ENCODE data around the gene ABHD2.

ABHD2 gene

GRCh38 chr15:89205991-89206585 is 117.8 kb downstream of the ABHD2 start:
- H3K14ac ChIP-seq (ENCODE audit: low read length), result no peak overlapping the region
- WGBS (ENCODE audit: extremely low coverage, insufficient coverage, insufficient read length), result no CpG with 5 or more reads among the region's 14 CpGs
- H3K18ac ChIP-seq (ENCODE audit: low read length), result no peak overlapping the region
- no peaks in the 10 kb centered on the region for H3K79me1 ChIP-seq (ENCODE audit: low read length)
- H3K23ac ChIP-seq (ENCODE audit: low read length), result no peak overlapping the region
- H4K8ac ChIP-seq (ENCODE audit: low read depth, low read length), result no peak overlapping the region
- no peak overlapping the region for H2AK5ac ChIP-seq (ENCODE audit: low read length)
- H2AFZ ChIP-seq (ENCODE audit: insufficient read depth, low read length, poor library complexity), result no peak overlapping the region
- no peak overlapping the region for H2BK5ac ChIP-seq (ENCODE audit: low read depth, low read length, poor library complexity)
- no peak overlapping the region for H3K4me2 ChIP-seq (ENCODE audit: low read length)
- no peak overlapping the region for H3K4me3 ChIP-seq (ENCODE audit: low read depth, low read length)
- H3K4me1 ChIP-seq (ENCODE audit: control insufficient read depth in 1 of 2, insufficient read depth in 2 of 2, low read length in 2 of 2), result no peaks in the 10 kb centered on the region
- no peaks in the 10 kb centered on the region for H3K27me3 ChIP-seq (ENCODE audit: insufficient read depth, low read length)
- H3K9ac ChIP-seq (ENCODE audit: low read length), result no peak overlapping the region
- DNase-seq, result no peak
- no peak overlapping the region for H4K12ac ChIP-seq (ENCODE audit: low read depth, low read length)
- H3K27ac ChIP-seq (ENCODE audit: low read depth, low read length), result no peak overlapping the region
- no peaks in the 10 kb centered on the region for H3K36me3 ChIP-seq (ENCODE audit: control insufficient read depth in 1 of 2, insufficient read depth in 2 of 2, low read length in 2 of 2)
- H2BK12ac ChIP-seq (ENCODE audit: low read length), result no peak overlapping the region
- no peak overlapping the region for H2BK120ac ChIP-seq (ENCODE audit: insufficient read depth, low read length, poor library complexity)
- H4K91ac ChIP-seq (ENCODE audit: low read depth, low read length), result no peak overlapping the region
- no peaks in the 10 kb centered on the region for H3K79me2 ChIP-seq (ENCODE audit: control insufficient read depth, insufficient read depth, low read length, poor library complexity)
- no peaks in the 10 kb centered on the region for H3K9me3 ChIP-seq (ENCODE audit: insufficient read depth, low read depth, low read length)
- H3K4ac ChIP-seq (ENCODE audit: low read depth, low read length), result no peak overlapping the region

- peak; percentile 65 to 85 for DNase-seq
- H3K9me3 ChIP-seq (ENCODE audit: insufficient read depth, low read depth, low read length), result no peaks in the 10 kb centered on the region
- H4K91ac ChIP-seq (ENCODE audit: low read depth, low read length), result no peak overlapping the region
- H3K79me1 ChIP-seq (ENCODE audit: low read length), result no peaks in the 10 kb centered on the region
- H3K9ac ChIP-seq (ENCODE audit: low read length), result no peak overlapping the region
- no peak overlapping the region for H2BK120ac ChIP-seq (ENCODE audit: insufficient read depth, low read length, poor library complexity)
- H4K12ac ChIP-seq (ENCODE audit: low read depth, low read length), result no peak overlapping the region
- H3K27me3 ChIP-seq (ENCODE audit: insufficient read depth, low read length), result no peaks in the 10 kb centered on the region
- H2AFZ ChIP-seq (ENCODE audit: insufficient read depth, low read length, poor library complexity), result no peak overlapping the region
- H3K36me3 ChIP-seq (ENCODE audit: control insufficient read depth in 1 of 2, insufficient read depth in 2 of 2, low read length in 2 of 2), result no peaks in the 10 kb centered on the region
- H3K4me3 ChIP-seq (ENCODE audit: low read depth, low read length), result no peak overlapping the region
- no peak overlapping the region for H3K27ac ChIP-seq (ENCODE audit: low read depth, low read length)
- H3K4me1 ChIP-seq (ENCODE audit: control insufficient read depth in 1 of 2, insufficient read depth in 2 of 2, low read length in 2 of 2), result peaks cover 0 to 4% of the 10 kb centered on the region in 2 experiments
- H2BK5ac ChIP-seq (ENCODE audit: low read depth, low read length, poor library complexity), result no peak overlapping the region
- no peak overlapping the region for H4K8ac ChIP-seq (ENCODE audit: low read depth, low read length)
- H3K79me2 ChIP-seq (ENCODE audit: control insufficient read depth, insufficient read depth, low read length, poor library complexity), result no peaks in the 10 kb centered on the region
- no peak overlapping the region for H3K4me2 ChIP-seq (ENCODE audit: low read length)
- H2AK5ac ChIP-seq (ENCODE audit: low read length), result no peak overlapping the region
- WGBS (ENCODE audit: extremely low coverage, insufficient coverage, insufficient read length), result no CpG with 5 or more reads among the region's 14 CpGs
- no peak overlapping the region for H2BK12ac ChIP-seq (ENCODE audit: low read length)
- H3K4ac ChIP-seq (ENCODE audit: low read depth, low read length), result no peak overlapping the region
- H3K14ac ChIP-seq (ENCODE audit: low read length), result no peak overlapping the region
- no peak overlapping the region for H3K23ac ChIP-seq (ENCODE audit: low read length)
- H3K18ac ChIP-seq (ENCODE audit: low read length), result no peak overlapping the region
Observed at GRCh38 chr15:89206908-89207331, 118.7 kb downstream of the ABHD2 start.

- Histone ChIP-seq H2BK12ac (ENCODE audit: low read length) (no peak overlapping the region), H3K4me3 (ENCODE audit: low read depth, low read length) (no peak overlapping the region), H2BK5ac (ENCODE audit: low read depth, low read length, poor library complexity) (no peak overlapping the region), H2BK120ac (ENCODE audit: insufficient read depth, low read length, poor library complexity) (no peak overlapping the region), H3K9ac (ENCODE audit: low read length) (no peak overlapping the region), H2AFZ (ENCODE audit: insufficient read depth, low read length, poor library complexity) (no peak overlapping the region), H3K4me1 (ENCODE audit: control insufficient read depth in 1 of 2, insufficient read depth in 2 of 2, low read length in 2 of 2) (peaks cover 0 to 4% of the 10 kb centered on the region in 2 experiments), H3K36me3 (ENCODE audit: control insufficient read depth in 1 of 2, insufficient read depth in 2 of 2, low read length in 2 of 2) (no peaks in the 10 kb centered on the region), H3K79me2 (ENCODE audit: control insufficient read depth, insufficient read depth, low read length, poor library complexity) (no peaks in the 10 kb centered on the region), H3K27ac (ENCODE audit: low read depth, low read length) (no peak overlapping the region), H4K8ac (ENCODE audit: low read depth, low read length) (no peak overlapping the region), H4K12ac (ENCODE audit: low read depth, low read length) (no peak overlapping the region), H3K4me2 (ENCODE audit: low read length) (no peak overlapping the region), H3K27me3 (ENCODE audit: insufficient read depth, low read length) (no peaks in the 10 kb centered on the region), H3K9me3 (ENCODE audit: insufficient read depth, low read depth, low read length) (no peaks in the 10 kb centered on the region), H3K4ac (ENCODE audit: low read depth, low read length) (no peak overlapping the region), H4K91ac (ENCODE audit: low read depth, low read length) (no peak overlapping the region), H2AK5ac (ENCODE audit: low read length) (no peak overlapping the region), H3K23ac (ENCODE audit: low read length) (no peak overlapping the region), H3K79me1 (ENCODE audit: low read length) (no peaks in the 10 kb centered on the region), H3K18ac (ENCODE audit: low read length) (no peak overlapping the region), H3K14ac (ENCODE audit: low read length) (no peak overlapping the region)
- DNase-seq, result no peak
Observed at GRCh38 chr15:89208256-89208655, 120.0 kb downstream of the ABHD2 start.

GRCh38 chr15:89209057-89209456 is 120.8 kb downstream of the ABHD2 start:
- H3K4me1 ChIP-seq (ENCODE audit: control insufficient read depth in 1 of 2, insufficient read depth in 2 of 2, low read length in 2 of 2), result peaks cover 0 to 4% of the 10 kb centered on the region in 2 experiments
- H2AK5ac ChIP-seq (ENCODE audit: low read length), result no peak overlapping the region
- no peaks in the 10 kb centered on the region for H3K36me3 ChIP-seq (ENCODE audit: control insufficient read depth in 1 of 2, insufficient read depth in 2 of 2, low read length in 2 of 2)
- H4K91ac ChIP-seq (ENCODE audit: low read depth, low read length), result no peak overlapping the region
- H3K23ac ChIP-seq (ENCODE audit: low read length), result no peak overlapping the region
- H2BK5ac ChIP-seq (ENCODE audit: low read depth, low read length, poor library complexity), result no peak overlapping the region
- no peak overlapping the region for H3K9ac ChIP-seq (ENCODE audit: low read length)
- no peak overlapping the region for H4K12ac ChIP-seq (ENCODE audit: low read depth, low read length)
- no peak for DNase-seq
- H2BK12ac ChIP-seq (ENCODE audit: low read length), result no peak overlapping the region
- WGBS (ENCODE audit: extremely low coverage, insufficient coverage, insufficient read length), result no CpG with 5 or more reads among the region's 1 CpG
- no peak overlapping the region for H3K4me2 ChIP-seq (ENCODE audit: low read length)
- no peaks in the 10 kb centered on the region for H3K27me3 ChIP-seq (ENCODE audit: insufficient read depth, low read length)
- no peak overlapping the region for H3K18ac ChIP-seq (ENCODE audit: low read length)
- H2BK120ac ChIP-seq (ENCODE audit: insufficient read depth, low read length, poor library complexity), result no peak overlapping the region
- H3K79me1 ChIP-seq (ENCODE audit: low read length), result no peaks in the 10 kb centered on the region
- H3K4ac ChIP-seq (ENCODE audit: low read depth, low read length), result no peak overlapping the region
- no peaks in the 10 kb centered on the region for H3K9me3 ChIP-seq (ENCODE audit: insufficient read depth, low read depth, low read length)
- H3K14ac ChIP-seq (ENCODE audit: low read length), result no peak overlapping the region
- H3K4me3 ChIP-seq (ENCODE audit: low read depth, low read length), result no peak overlapping the region
- no peaks in the 10 kb centered on the region for H3K79me2 ChIP-seq (ENCODE audit: control insufficient read depth, insufficient read depth, low read length, poor library complexity)
- H3K27ac ChIP-seq (ENCODE audit: low read depth, low read length), result no peak overlapping the region
- no peak overlapping the region for H2AFZ ChIP-seq (ENCODE audit: insufficient read depth, low read length, poor library complexity)
- no peak overlapping the region for H4K8ac ChIP-seq (ENCODE audit: low read depth, low read length)
